Skeletal muscle satellite cell (primary cell): ENCODE measurements around the gene CLIP1.

Source experiments
- H3K27me3 ChIP-seq: 2 replicates; pipeline ENCODE4 v1.7.0; 2013; ENCODE audit warnings: low read length; ENCODE audit not compliant: control insufficient read depth, insufficient read depth
- H3K36me3 ChIP-seq: 2 replicates; pipeline ENCODE4 v1.7.0; 2013; ENCODE audit warnings: mild to moderate bottlenecking, control low read depth, low read length; ENCODE audit not compliant: insufficient read depth
- H3K4me1 ChIP-seq: 2 replicates; pipeline ENCODE4 v1.7.0; 2013; ENCODE audit warnings: low read length; ENCODE audit not compliant: control insufficient read depth, insufficient read depth
- H3K4me2 ChIP-seq: 2 replicates; pipeline ENCODE4 v1.7.0; 2013; ENCODE audit warnings: mild to moderate bottlenecking, low read length
- H3K4me3 ChIP-seq: 2 replicates; pipeline ENCODE4 v1.7.0; 2013; ENCODE audit warnings: low read length
- H3K9ac ChIP-seq: 2 replicates; pipeline ENCODE4 v1.7.0; 2013; ENCODE audit warnings: mild to moderate bottlenecking, low read depth, low read length, moderate library complexity
- H3K9me3 ChIP-seq: replicated peaks from 2 replicates; pipeline ENCODE4 v1.7.0; 2013; ENCODE audit warnings: mild to moderate bottlenecking, control low read depth, low read length

CLIP1 gene

GRCh38 chr12:122228092-122228491 lies 194.4 kb downstream of the CLIP1 start:
- no peak overlapping the region for H3K9ac ChIP-seq
- H3K4me2 ChIP-seq, result no peak overlapping the region
- no peaks in the 10 kb centered on the region for H3K27me3 ChIP-seq
- no peaks in the 10 kb centered on the region for H3K9me3 ChIP-seq
- H3K36me3 ChIP-seq, result peaks cover 24% of the 10 kb centered on the region
- peaks cover 17% of the 10 kb centered on the region for H3K4me1 ChIP-seq
- H3K4me3 ChIP-seq, result no peak overlapping the region

- Histone ChIP-seq H3K27me3 (no peaks in the 10 kb centered on the region), H3K4me1 (peaks cover 17% of the 10 kb centered on the region), H3K4me3 (no peak overlapping the region), H3K9me3 (no peaks in the 10 kb centered on the region), H3K9ac (no peak overlapping the region), H3K4me2 (no peak overlapping the region), H3K36me3 (peaks cover 20% of the 10 kb centered on the region)
These were observed 195.1 kb downstream of the CLIP1 start for GRCh38 chr12:122227341-122227740.

- H3K9ac ChIP-seq, result no peak overlapping the region
- peak overlapping the region; percentile 70 for H3K4me3 ChIP-seq
- H3K36me3 ChIP-seq, result peaks cover 24% of the 10 kb centered on the region
- H3K4me1 ChIP-seq, result peaks cover 17% of the 10 kb centered on the region
- H3K4me2 ChIP-seq, result peak overlapping the region; percentile 93
- H3K27me3 ChIP-seq, result no peaks in the 10 kb centered on the region
- H3K9me3 ChIP-seq, result no peaks in the 10 kb centered on the region
These were observed 195.9 kb downstream of the CLIP1 start for GRCh38 chr12:122226366-122227125.

GRCh38 chr12:122225683-122226365 lies 196.6 kb downstream of the CLIP1 start, which contains the start of gene DIABLO:
DIABLO (minus strand) TSS chr12:122226052; CDS start chr12:122226014, 38 bp downstream.
- Histone ChIP-seq H3K27me3 (no peaks in the 10 kb centered on the region), H3K9ac (peak within 1 kb of the TSS; percentile 93), H3K9me3 (no peaks in the 10 kb centered on the region), H3K36me3 (peaks cover 25% of the 10 kb centered on the region), H3K4me1 (peaks cover 17% of the 10 kb centered on the region), H3K4me2 (peak within 1 kb of the TSS; percentile 93), H3K4me3 (peak within 1 kb of the TSS; percentile 95)
